Glomerular visceral epithelial cell (primary cell): ENCODE measurements around the gene IGFBPL1.
"Not testable (repeated sequence)": the region's sequence is repeated elsewhere in the genome, so short reads cannot be mapped to it uniquely, and the experiment has no call there.

Source experiments
- DNase-seq: peaks from one replicate; pipeline ENCODE4 v3.0.0-alpha.2; 2016; ENCODE audit errors: extremely low spot score

Gene IGFBPL1

GRCh38 chr9:38380230-38380871, 43.9 kb downstream of the IGFBPL1 start:
- no peak for DNase-seq

- DNase-seq: not testable (repeated sequence)
Observed at GRCh38 chr9:38377336-38378083, 46.7 kb downstream of the IGFBPL1 start.

GRCh38 chr9:38376021-38376670, 48.1 kb downstream of the IGFBPL1 start:
- no peak for DNase-seq

GRCh38 chr9:38375572-38375963, 48.7 kb downstream of the IGFBPL1 start:
- DNase-seq: no peak

- DNase-seq: no peak
Observed at GRCh38 chr9:38374847-38375571, 49.2 kb downstream of the IGFBPL1 start.

- no peak for DNase-seq
Observed at GRCh38 chr9:38373679-38374078, 50.6 kb downstream of the IGFBPL1 start.

GRCh38 chr9:38372762-38373619, 51.3 kb downstream of the IGFBPL1 start:
- no peak for DNase-seq

- peak; percentile 69 for DNase-seq
Observed at GRCh38 chr9:38371495-38371894, 52.8 kb downstream of the IGFBPL1 start.

- DNase-seq: no peak
Observed at GRCh38 chr9:38370176-38370575, 54.1 kb downstream of the IGFBPL1 start.

GRCh38 chr9:38368731-38369130, 55.5 kb downstream of the IGFBPL1 start:
- DNase-seq: no peak

GRCh38 chr9:38367898-38368297, 56.4 kb downstream of the IGFBPL1 start:
- no peak for DNase-seq

- DNase-seq: no peak
Observed at GRCh38 chr9:38363589-38363925, 60.7 kb downstream of the IGFBPL1 start.

- DNase-seq: peak; percentile 75
Observed at GRCh38 chr9:38362852-38363588, 61.2 kb downstream of the IGFBPL1 start.

- no peak for DNase-seq
Observed at GRCh38 chr9:38361473-38361850, 62.8 kb downstream of the IGFBPL1 start.

GRCh38 chr9:38360839-38361472, 63.3 kb downstream of the IGFBPL1 start:
- DNase-seq: no peak

GRCh38 chr9:38359689-38360385, 64.4 kb downstream of the IGFBPL1 start:
- DNase-seq: no peak

GRCh38 chr9:38359297-38359653, 65.0 kb downstream of the IGFBPL1 start:
- no peak for DNase-seq

GRCh38 chr9:38358390-38359296, 65.6 kb downstream of the IGFBPL1 start:
- DNase-seq: peak; percentile 60
